SK-MEL-5 (cell line): Measurements from ENCODE around the gene TMEM52B. TPM values are rescaled to one million over a fixed set of nuclear protein-coding genes. Genes with fewer than 3 reads are reported as not detected.
"Not testable (repeated sequence)": the region's sequence is repeated elsewhere in the genome, so short reads cannot be mapped to it uniquely, and the experiment has no call there.

Experiments used
- DNase-seq: peaks from one replicate; pipeline ENCODE4 v3.0.0-alpha.2; 2016; ENCODE audit warnings: low read depth, low spot score
- in situ Hi-C: cut with HindIII; loops from 2 replicates; pipeline ENCODE4 v1.10.0; 2016; ENCODE audit warnings: low sequenced_read_pairs, high pct_unique_total_duplicates, low pct_unique_long_range_greater_than_20kb
- total RNA-seq: library from RNA; depleted of rRNA; stranded (reverse); fragments of >200 nt; shearing (Covaris generic); gene quantifications from 2 replicates; pipeline ENCODE4 v1.2.3, GENCODE V29; 2014

TMEM52B gene
- total RNA-seq, 1 experiment from 2014 or later: 0.08 TPM

- no peak for DNase-seq
- in situ Hi-C loops: no loop called here
These were observed 15.4 kb downstream of the TMEM52B start for GRCh38 chr12:10194160-10194670.

GRCh38 chr12:10196210-10196609, 17.4 kb downstream of the TMEM52B start:
- no peak for DNase-seq
- in situ Hi-C loops: no loop called here

GRCh38 chr12:10197879-10198278, 19.0 kb downstream of the TMEM52B start:
- no peak for DNase-seq
- in situ Hi-C loops: no loop called here

- DNase-seq, in situ Hi-C loops: not testable (repeated sequence)
These were observed 25.7 kb downstream of the TMEM52B start for GRCh38 chr12:10204495-10204894.

GRCh38 chr12:10205220-10205807, 26.5 kb downstream of the TMEM52B start:
- DNase-seq: no peak
- in situ Hi-C loops: no loop called here

GRCh38 chr12:10207136-10207535, 28.3 kb downstream of the TMEM52B start:
- in situ Hi-C loops: no loop called here
- peak; percentile 54 for DNase-seq

- DNase-seq: no peak
- in situ Hi-C loops: no loop called here
These were observed 31.4 kb downstream of the TMEM52B start for GRCh38 chr12:10210225-10210624.

- in situ Hi-C loops: no loop called here
- DNase-seq: no peak
These were observed 32.5 kb downstream of the TMEM52B start for GRCh38 chr12:10211101-10211939.

- DNase-seq: peak; percentile 98
- in situ Hi-C loops: no loop called here
These were observed 33.3 kb downstream of the TMEM52B start for GRCh38 chr12:10211940-10212738.

GRCh38 chr12:10212739-10213131, 33.9 kb downstream of the TMEM52B start, which contains the start of gene GABARAPL1:
GABARAPL1 (plus strand) TSS chr12:10212877; CDS start chr12:10213130, 253 bp downstream.
- in situ Hi-C loops: no loop called here
- peak; percentile 76 for DNase-seq

- peak; percentile 66 for DNase-seq
- in situ Hi-C loops: no loop called here
These were observed 34.6 kb downstream of the TMEM52B start for GRCh38 chr12:10213168-10214135.

- in situ Hi-C loops: no loop called here
- peak; percentile 60 for DNase-seq
These were observed 35.5 kb downstream of the TMEM52B start for GRCh38 chr12:10214136-10214894.

- no peak for DNase-seq
- in situ Hi-C loops: no loop called here
These were observed 36.0 kb downstream of the TMEM52B start for GRCh38 chr12:10214895-10215267.

- DNase-seq: no peak
- in situ Hi-C loops: no loop called here
These were observed 36.6 kb downstream of the TMEM52B start for GRCh38 chr12:10215436-10215835.

GRCh38 chr12:10215946-10216345, 37.1 kb downstream of the TMEM52B start:
- DNase-seq, in situ Hi-C loops: not testable (repeated sequence)

- no peak for DNase-seq
- in situ Hi-C loops: no loop called here
These were observed 39.2 kb downstream of the TMEM52B start for GRCh38 chr12:10218021-10218420.
